HEK293T (cell line): ENCODE data around the gene METTL25B.

ENCODE experiments used
- CTCF ChIA-PET: fragments of 350-600 bp; formaldehyde crosslinking; extraction: SDS; loops from one replicate; lab custom pipeline; 2021; ENCODE audit warnings: antibody characterized with exemption, inconsistent platforms; lab: Yijun Ruan, JAX
- POLR2A ChIA-PET: fragments of 350-600 bp; formaldehyde crosslinking; extraction: SDS; loops from one replicate; lab custom pipeline; 2020; ENCODE audit warnings: antibody characterized with exemption, inconsistent platforms; lab: Yijun Ruan, JAX
- DNase-seq: peaks from one replicate; pipeline ENCODE4 v3.0.0; 2012; ENCODE audit warnings: mixed read lengths; ENCODE audit errors: extremely low spot score
- ARNT ChIP-seq: fragments of 450-650 bp; IDR thresholded peaks from 2 replicates; pipeline ENCODE4 v1.6.1; 2017; ENCODE audit warnings: mild to moderate bottlenecking
- BHLHE40 ChIP-seq: fragments of 450-650 bp; IDR thresholded peaks from 2 replicates; pipeline ENCODE4 v1.6.1; 2016; ENCODE audit warnings: mild to moderate bottlenecking, moderate library complexity, borderline replicate concordance
- CTBP1 ChIP-seq: fragments of 450-650 bp; IDR thresholded peaks from 2 replicates; pipeline ENCODE4 v1.6.1; 2016; ENCODE audit warnings: borderline replicate concordance
- ELF4 ChIP-seq: fragments of 450-650 bp; IDR thresholded peaks from 2 replicates; pipeline ENCODE4 v1.6.1; 2017; ENCODE audit warnings: antibody characterized with exemption
- FOXA1 ChIP-seq: fragments of 450-650 bp; IDR thresholded peaks from 2 replicates; pipeline ENCODE4 v1.6.1; 2016; ENCODE audit warnings: mild to moderate bottlenecking
- FOXK2 ChIP-seq: fragments of 450-650 bp; IDR thresholded peaks from 2 replicates; pipeline ENCODE4 v1.6.1; 2016; ENCODE audit warnings: mild to moderate bottlenecking
- FOXM1 ChIP-seq: fragments of 450-650 bp; IDR thresholded peaks from 2 replicates; pipeline ENCODE4 v1.6.1; 2017; ENCODE audit warnings: mild to moderate bottlenecking, borderline replicate concordance
- HDGF ChIP-seq: fragments of 450-650 bp; IDR thresholded peaks from 2 replicates; pipeline ENCODE4 v1.6.1; 2017; ENCODE audit warnings: antibody characterized with exemption, borderline replicate concordance
- L3MBTL2 ChIP-seq: fragments of 450-650 bp; conservative IDR thresholded peaks from 2 replicates; pipeline ENCODE4 v1.6.1; 2016; ENCODE audit warnings: mild to moderate bottlenecking
- LEF1 ChIP-seq: fragments of 450-650 bp; IDR thresholded peaks from 2 replicates; pipeline ENCODE4 v1.6.1; 2017; ENCODE audit warnings: mild to moderate bottlenecking, borderline replicate concordance
- NFRKB ChIP-seq: fragments of 450-650 bp; IDR thresholded peaks from 2 replicates; pipeline ENCODE4 v1.6.1; 2016; ENCODE audit warnings: mild to moderate bottlenecking, moderate library complexity
- PKNOX1 ChIP-seq: fragments of 450-650 bp; IDR thresholded peaks from 2 replicates; pipeline ENCODE4 v1.6.1; 2016
- SP1 ChIP-seq: fragments of 450-650 bp; IDR thresholded peaks from 2 replicates; pipeline ENCODE4 v1.6.1; 2017
- SUZ12 ChIP-seq: fragments of 450-650 bp; IDR thresholded peaks from 2 replicates; pipeline ENCODE4 v1.6.1; 2016; ENCODE audit warnings: mild to moderate bottlenecking
- TARDBP ChIP-seq: fragments of 450-650 bp; IDR thresholded peaks from 2 replicates; pipeline ENCODE4 v1.6.1; 2016
- ZNF384 ChIP-seq: fragments of 450-650 bp; IDR thresholded peaks from 2 replicates; pipeline ENCODE4 v1.6.1; 2016

The METTL25B gene

DNA sequence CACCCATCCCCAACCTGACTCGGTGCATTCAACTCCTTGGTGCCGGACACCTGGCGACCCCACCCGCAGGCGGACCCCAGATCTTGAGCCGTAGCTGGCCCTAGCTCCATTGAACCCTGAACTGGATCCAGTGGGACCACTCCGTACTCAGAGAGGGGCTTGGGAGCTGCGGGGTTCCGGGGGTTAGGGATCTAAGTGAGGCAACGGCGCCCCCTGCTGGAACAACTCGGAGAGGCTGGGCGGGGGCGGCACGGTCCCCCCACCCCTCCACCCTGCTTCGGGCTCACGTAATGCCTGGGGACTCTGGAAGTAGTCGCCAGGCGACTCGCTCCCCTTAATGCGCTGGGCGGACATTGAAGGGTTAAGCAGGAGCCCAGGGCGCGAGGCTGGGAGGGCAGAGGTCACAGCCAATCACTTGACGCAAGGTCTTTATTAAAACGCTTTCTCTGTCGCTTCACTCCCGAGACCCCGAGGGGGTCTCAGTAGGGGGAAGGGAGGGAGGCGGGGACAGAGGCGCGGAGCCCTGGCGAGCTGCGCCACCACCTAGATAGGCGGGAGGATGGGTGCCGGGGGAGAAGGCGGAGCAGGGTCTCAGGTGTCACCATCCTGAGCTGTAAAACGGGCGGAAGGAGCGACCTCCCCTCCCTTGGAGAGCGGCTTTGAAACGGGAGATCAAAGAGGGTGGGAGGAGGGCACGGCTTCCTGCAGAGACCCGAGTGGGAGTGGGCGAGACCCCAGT lies 22.2 kb upstream of the METTL25B start:
- ChIA-PET CTCF (interaction anchor here (0.6 to 20.6 kb wide), 21 partner anchors 8 to 477 kb away, joined by 3 to 429 read pairs (median 4); partner anchors contain the start of genes HAPLN2, ISG20L2, METTL25B and NES), POLR2A (interaction anchor here (0.5 to 9.5 kb wide), 14 partner anchors 11 to 108 kb away, joined by 3 to 120 read pairs (median 4); partner anchors contain the start of genes HDGF, ISG20L2, METTL25B and MRPL24)
- peak; percentile 87 for DNase-seq
- TF ChIP-seq FOXM1: peak; percentile 96
- TF ChIP-seq PKNOX1: peak; percentile 47; the same call in 1 of the 2 replicates
- peak; percentile 50 for TF ChIP-seq L3MBTL2
- no peak for TF ChIP-seq BHLHE40

GRCh38 chr1:156706657-156707416 lies 21.4 kb upstream of the METTL25B start:
- POLR2A ChIA-PET: interaction anchor here (0.6 to 9.5 kb wide), 9 partner anchors 17 to 107 kb away, joined by 3 to 120 read pairs (median 4); partner anchors contain the start of genes ISG20L2, METTL25B, MRPL24 and NES
- TF ChIP-seq FOXK2 (no peak), ZNF384 (no peak), NFRKB (no peak), FOXA1 (no peak), CTBP1 (no peak), TARDBP (no peak), SP1 (no peak), ELF4 (no peak), FOXM1 (no peak), HDGF (no peak), SUZ12 (no peak), PKNOX1 (no peak), ARNT (no peak), BHLHE40 (no peak), L3MBTL2 (no peak)
- CTCF ChIA-PET: interaction anchor here (0.6 to 20.6 kb wide), 14 partner anchors 9 to 177 kb away, joined by 3 to 429 read pairs (median 5); partner anchors contain the start of genes ISG20L2, METTL25B and NTRK1
- DNase-seq: no peak

- DNase-seq: no peak
- CTCF ChIA-PET: interaction anchor here (0.6 to 20.6 kb wide), 7 partner anchors 11 to 176 kb away, joined by 3 to 429 read pairs (median 3); partner anchors contain the start of genes ISG20L2, METTL25B and NTRK1
- no peak for TF ChIP-seq SP1
- POLR2A ChIA-PET: interaction anchor here (1.9 to 9.5 kb wide), 3 partner anchors 18 to 46 kb away, joined by 4 to 120 read pairs (median 72); partner anchors contain the start of genes ISG20L2 and METTL25B
Measured at GRCh38 chr1:156707417-156708217, 20.7 kb upstream of the METTL25B start.

GRCh38 chr1:156708218-156708661 lies 20.0 kb upstream of the METTL25B start:
- TF ChIP-seq FOXK2: no peak
- POLR2A ChIA-PET: interaction anchor here (1.0 to 9.5 kb wide), 3 partner anchors 18 to 47 kb away, joined by 3 to 120 read pairs (median 72); partner anchors contain the start of genes ISG20L2 and METTL25B
- CTCF ChIA-PET: interaction anchor here (5.9 to 20.6 kb wide), 2 partner anchors 17 to 19 kb away, joined by 67 to 429 read pairs; partner anchors contain the start of genes ISG20L2 and METTL25B
- no peak for DNase-seq

DNA sequence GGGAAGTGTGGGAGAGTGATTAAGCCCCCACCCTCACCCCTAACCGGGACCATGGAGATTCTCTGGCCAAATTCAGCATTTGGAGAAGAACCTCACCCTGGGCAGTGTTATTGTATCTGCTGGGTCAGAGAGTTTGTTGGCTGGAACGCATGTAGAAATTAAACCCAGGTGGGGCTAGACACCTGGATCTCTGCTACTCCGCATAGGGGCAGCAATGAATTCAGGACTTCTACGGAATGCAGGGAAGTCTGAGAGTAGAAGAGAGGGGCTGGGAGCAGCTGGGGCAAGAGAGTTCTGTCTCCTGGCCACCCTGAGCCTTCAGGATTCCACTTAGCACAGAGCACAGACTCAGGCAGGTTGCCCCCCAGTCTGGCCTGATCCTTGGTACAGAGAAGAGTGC lies 19.2 kb upstream of the METTL25B start:
- TF ChIP-seq BHLHE40: no peak
- no peak for TF ChIP-seq FOXK2
- no peak for DNase-seq
- CTCF ChIA-PET: interaction anchor here (0.6 to 20.6 kb wide), 3 partner anchors 18 to 31 kb away, joined by 3 to 429 read pairs (median 67); partner anchors contain the start of genes ISG20L2 and METTL25B
- POLR2A ChIA-PET: interaction anchor here (1.0 to 9.5 kb wide), 3 partner anchors 18 to 48 kb away, joined by 3 to 120 read pairs (median 72); partner anchors contain the start of genes ISG20L2 and METTL25B

GRCh38 chr1:156709757-156710489 lies 18.3 kb upstream of the METTL25B start:
- TF ChIP-seq CTBP1 (no peak), FOXM1 (no peak), SUZ12 (no peak), ELF4 (no peak), FOXK2 (no peak), PKNOX1 (no peak), BHLHE40 (no peak), TARDBP (no peak), ARNT (no peak), L3MBTL2 (no peak), HDGF (no peak), FOXA1 (no peak), ZNF384 (no peak), LEF1 (no peak), NFRKB (no peak)
- no peak for DNase-seq
- POLR2A ChIA-PET: interaction anchor here (1.1 to 3.1 kb wide), 3 partner anchors 16 to 20 kb away, joined by 4 to 18 read pairs (median 5); partner anchors contain the start of genes ISG20L2 and METTL25B
- CTCF ChIA-PET: interaction anchor here (1.8 to 20.6 kb wide), 3 partner anchors 16 to 50 kb away, joined by 6 to 429 read pairs (median 22); no protein-coding TSS in a partner anchor
